HG03565 (cell line): Measurements from ENCODE around the gene TAX1BP3.
A peak's percentile ranks its signal among the peaks of the same experiment; 100 is the strongest.
"Not testable (repeated sequence)": the region's sequence is repeated elsewhere in the genome, so short reads cannot be mapped to it uniquely, and the experiment has no call there.

Experiments
- ATAC-seq: cut with Tn5 transposase; IDR thresholded peaks from one replicate; pipeline ENCODE4 v1.9.1; 2021; ENCODE audit warnings: mild to moderate bottlenecking, moderate library complexity; ENCODE audit not compliant: unreplicated experiment

TAX1BP3 gene, protein sequence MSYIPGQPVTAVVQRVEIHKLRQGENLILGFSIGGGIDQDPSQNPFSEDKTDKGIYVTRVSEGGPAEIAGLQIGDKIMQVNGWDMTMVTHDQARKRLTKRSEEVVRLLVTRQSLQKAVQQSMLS

DNA sequence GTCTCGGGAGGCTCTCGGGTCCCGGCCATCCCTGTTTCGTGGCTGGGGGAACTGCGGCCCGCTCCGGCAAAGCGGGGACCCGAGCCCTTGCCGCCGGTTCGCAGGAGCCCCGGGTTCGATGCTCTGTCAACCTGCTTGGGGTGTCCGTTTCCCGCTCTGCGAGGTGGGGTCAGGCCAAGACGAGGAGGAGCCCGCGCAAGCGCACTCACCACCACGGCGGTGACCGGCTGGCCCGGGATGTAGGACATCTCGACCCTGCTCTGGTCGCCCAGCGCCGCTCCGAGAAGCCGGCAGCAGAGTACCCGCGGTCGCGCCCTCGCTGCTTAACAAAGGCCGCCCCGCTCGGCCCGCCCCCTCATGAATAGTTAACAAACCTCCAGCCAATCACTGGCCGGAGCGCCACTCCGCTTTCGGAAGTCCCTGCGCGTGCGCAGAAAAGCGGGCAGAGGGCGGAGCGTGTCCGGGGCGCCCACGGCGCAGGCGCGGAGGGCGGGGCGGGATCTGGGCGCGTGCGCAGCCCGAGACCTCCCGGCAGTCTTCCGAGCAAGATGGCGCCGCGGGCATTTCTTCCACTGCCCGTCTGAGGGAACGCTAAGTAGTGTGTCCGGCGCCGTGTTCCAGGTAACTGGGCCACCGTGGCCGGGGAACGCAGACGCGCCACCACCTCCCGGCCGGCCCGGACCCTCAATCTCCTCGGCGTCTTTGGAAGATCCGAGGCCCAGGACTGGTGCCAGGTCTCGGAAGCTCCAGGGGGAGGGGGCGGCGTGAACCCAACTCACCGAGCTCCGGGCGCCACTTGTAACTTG lies at the start of gene TAX1BP3, which contains the start of gene EMC6:
Gene TAX1BP3 (minus strand): TSS at position 300 of the 806 bp plus-strand sequence. CDS start 52 bp downstream, at position 248.
Gene EMC6 (plus strand): TSS at position 534 of the 806 bp plus-strand sequence. CDS start 335 bp downstream, outside the sequence.
- peak; percentile 82 for ATAC-seq

DNA sequence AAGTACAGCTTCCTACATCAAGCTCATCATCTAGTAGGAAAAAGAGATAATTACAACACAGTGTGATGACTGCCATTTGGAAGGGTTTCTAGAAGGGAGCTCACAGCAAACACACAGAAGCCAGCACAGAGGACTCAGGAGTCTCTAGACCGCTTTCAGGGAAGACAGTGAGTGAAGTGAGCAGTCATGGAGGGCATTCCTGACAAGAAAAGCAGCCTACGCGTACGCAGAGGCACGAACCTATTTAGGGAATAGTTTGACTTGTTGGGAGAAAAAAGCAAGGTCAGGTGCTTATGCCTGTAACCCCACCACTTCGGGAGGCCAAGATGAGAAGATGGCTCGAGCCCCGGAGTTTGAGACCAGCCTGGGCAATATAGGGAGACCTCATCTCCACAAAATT lies 46.9 kb upstream of the TAX1BP3 start:
- no peak for ATAC-seq

DNA sequence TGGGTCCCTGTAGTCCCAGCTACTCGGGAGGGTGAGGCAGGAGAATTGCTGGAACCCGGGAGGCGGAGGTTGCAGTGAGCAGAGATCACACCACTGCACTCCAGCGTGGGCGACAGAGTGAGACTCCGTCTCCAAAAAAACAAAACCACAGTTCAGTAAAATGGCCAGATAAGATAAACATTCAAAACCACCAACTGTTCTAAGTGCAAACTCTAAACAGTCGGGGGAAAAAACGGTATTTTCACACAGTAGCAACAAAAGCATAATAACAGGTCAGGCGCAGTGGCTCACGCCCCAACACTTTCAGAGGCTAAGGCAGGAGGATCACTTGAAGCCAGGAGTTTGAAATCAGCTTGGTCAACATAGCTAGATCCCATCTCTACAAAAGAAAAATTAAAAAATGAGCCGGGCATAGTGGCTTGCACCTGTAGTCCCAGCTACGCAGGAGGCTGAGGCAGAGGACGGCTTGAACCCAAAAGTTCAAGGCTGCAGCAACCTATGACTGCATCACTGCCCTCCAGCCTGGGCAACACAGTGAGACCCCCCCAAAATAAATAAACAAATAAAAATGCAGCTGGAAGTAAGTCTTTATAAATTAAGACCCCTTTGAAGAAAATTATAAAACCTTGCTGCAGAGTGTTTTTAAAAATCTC lies 44.6 kb upstream of the TAX1BP3 start:
- no peak for ATAC-seq

DNA sequence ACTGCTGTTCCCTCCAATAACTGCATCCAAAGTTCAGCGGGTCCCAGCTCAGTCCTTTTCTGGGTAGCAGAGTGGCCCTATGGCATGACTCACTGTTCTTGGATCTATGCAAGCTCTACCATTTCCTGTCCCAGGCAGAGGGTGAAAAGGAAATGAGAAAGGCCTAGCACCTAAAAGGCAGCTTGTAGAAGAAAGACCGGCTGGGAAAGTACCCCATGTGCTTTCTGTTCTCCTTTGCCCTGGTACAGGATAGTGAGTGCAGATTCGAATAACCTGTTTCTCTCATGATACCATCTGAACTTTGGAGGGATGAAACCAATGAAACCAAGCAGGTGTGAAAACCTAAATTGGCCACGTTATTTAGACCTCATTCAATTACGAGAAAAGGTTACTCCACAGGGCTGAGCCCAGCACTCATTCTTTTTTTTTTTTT lies 42.6 kb upstream of the TAX1BP3 start:
- peak; percentile 94 for ATAC-seq

DNA sequence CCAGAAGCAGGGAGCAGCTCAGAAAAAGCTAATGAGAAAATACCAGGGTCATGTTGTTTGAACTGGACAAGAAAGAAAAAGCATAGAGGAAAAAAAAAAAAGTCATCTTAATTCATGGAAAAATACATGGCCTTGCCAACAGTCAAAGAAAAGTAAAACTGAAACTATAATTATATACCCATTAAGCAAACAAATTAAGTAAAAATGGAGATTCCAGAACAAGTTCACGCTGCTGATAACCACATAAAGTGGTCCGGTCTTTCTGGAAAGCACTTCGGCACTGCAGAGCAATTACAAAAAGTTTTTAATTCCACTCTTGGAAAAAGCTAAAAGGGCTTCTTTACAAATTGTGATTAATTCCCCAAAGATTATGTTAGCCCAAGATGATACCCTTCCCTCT lies 40.0 kb upstream of the TAX1BP3 start:
- no peak for ATAC-seq

DNA sequence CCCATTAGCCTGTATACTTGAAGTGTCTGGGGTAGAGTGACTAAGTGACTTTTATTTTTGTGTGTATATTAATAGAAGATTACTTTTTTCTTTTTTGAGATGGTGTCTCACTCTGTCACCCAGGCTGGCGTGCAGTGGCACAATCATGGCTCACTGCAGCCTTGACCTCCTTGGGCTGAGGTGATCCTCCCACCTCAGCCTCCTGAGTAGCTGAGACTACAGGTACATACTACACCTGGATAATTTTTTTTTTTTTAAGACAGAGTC lies 37.3 kb upstream of the TAX1BP3 start:
- ATAC-seq = not testable (repeated sequence)

DNA sequence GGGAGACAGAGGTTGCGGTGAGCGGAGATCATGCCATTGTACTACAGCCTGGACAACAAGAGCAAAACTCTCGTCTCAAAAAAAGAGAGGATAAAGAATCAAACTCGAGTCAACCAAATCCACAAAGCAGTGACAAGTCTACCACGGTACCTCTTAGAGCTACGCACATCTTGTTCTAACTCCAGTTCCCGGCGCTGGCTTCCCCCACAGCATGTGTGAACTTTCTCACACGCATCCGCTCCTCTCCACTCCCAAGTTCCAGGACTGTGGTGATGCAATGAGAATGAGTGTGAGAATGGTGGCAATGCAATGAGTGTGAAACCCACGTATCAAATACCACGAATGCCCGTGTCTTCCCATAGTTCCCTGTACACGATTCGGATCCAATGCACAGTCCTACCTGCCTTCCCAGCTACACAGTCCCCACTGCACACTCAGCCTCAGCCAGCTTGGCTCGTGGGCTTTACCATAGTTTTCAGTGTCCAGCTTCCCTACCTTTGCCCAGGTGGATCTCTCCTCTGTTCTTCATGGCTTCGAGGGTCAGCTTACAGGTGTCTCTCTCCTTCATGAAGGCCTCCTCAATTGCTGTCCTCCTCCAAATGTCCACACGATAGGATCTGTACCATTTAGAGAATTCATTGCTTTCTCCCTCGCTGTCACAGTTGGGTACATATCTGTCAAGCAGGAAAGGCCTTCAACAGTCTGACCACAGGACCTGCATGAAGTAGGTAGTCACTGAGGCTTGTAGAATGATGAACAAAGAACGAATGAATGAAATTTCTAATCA lies 36.7 kb upstream of the TAX1BP3 start:
- no peak for ATAC-seq

DNA sequence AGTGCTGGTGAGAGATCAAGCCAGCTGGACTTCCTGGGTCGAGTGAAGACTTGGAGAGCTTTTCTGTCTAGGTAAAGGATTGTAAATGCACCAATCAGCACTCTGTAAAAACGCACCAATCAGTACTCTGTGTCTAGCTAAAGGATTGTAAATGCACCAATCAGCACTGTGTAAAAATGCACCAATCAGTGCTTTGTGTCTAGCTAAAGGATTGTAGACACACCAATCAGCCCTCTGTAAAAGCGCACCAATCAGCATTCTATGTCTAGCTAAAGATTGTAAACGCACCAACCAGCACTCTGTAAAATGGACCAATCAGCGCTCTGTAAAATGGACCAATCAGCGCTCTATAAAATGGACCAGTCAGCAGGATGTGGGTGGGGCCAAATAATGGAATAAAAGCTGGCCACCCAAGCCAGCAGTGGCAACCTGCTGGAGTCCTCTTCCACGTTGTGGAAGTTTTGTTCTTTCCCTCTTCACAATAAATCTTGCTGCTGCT lies 33.7 kb upstream of the TAX1BP3 start:
- not testable (repeated sequence) for ATAC-seq

DNA sequence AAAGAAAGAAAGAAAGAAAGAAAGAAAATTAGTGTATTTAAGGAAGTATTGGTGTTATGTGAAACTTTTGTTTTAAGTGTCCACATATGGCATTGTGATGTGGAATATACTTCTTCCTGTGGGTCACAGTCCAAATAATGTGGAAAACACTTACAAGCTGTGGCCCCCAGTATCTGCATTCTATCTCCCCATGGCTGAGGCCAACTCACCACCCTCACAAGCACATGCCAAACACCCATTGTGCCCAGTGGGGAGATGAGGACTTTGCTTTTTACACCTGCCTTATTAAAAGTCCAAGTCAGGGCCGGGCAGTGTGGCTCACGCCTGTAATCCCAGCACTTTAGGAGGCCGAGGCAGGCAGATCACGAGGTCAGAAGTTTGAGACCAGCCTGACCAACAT lies 31.6 kb upstream of the TAX1BP3 start:
- ATAC-seq = no peak

DNA sequence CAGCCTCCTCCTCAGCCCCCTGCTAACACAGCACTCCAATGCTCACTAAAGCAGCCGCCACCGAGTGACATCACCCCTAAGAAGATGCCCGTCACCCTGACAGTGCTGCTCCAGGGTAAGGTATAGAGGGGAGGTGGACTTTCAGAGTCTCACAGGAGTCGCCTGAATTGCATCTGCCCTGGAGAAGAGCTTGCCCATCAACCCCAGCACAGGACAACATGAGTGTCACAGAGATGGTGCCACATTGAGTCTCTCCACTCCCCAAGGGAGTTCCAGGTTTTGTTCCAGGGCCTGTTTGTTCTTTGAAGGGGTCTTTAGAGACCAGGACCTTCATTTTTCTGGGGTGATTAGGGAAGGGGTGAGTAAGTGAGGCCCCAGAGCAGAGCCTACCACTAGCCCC lies 29.8 kb upstream of the TAX1BP3 start:
- ATAC-seq = no peak

DNA sequence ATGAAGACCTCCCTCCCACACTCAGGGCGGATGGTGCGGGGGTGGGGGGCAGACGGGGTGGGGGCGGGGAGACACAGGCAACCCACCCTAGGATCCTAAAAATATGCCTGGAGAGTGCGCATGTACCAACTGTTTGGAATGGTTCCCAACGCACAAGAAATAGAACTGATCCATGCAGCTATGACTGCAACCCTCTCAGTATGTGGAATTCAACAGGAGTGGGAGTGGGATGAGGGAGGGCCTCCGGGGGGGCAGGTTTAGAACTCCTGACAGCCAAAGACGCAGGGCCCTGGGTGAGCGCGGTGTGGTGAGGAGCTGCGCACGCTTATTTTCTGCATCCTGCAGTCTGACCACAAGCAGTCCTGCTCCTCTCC lies 28.7 kb upstream of the TAX1BP3 start:
- no peak for ATAC-seq

DNA sequence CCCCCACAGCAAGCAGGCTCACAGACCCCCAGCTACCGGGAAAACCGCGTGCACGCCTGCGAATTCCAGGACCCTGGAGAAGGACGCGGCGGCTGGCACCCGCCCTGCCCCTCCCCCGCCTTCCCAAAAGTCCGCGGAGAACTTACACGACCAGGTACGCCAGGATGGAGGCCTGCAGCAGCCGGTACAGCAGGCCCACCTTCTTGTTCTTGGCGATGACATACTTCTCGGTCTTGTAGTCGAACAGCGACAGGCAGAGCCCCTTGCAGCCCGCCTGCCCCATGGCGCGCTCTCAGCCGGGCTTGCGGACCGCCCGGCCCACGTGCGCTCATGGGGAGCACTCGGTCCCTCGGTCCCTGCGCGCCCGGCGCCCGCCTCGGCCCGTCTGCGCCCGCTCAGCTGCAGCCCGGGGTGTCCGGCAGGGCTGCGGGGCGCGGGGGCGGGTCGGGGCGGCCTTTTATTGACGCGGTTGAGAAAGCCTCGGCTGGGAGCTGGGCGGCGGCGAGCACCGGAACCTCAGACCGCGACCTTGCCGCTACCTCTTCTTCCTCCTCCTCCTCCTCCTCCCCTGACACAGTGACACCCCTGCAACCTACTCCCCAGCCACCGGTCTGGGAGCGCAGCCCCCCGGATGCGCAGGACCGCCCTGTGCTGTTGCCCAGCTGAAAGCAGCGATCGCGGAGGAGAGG lies 27.5 kb upstream of the TAX1BP3 start, which contains the start of gene P2RX5:
Gene P2RX5 (minus strand): TSS at position 433 of the 689 bp plus-strand sequence. CDS start 150 bp downstream, at position 283.
- no peak for ATAC-seq

DNA sequence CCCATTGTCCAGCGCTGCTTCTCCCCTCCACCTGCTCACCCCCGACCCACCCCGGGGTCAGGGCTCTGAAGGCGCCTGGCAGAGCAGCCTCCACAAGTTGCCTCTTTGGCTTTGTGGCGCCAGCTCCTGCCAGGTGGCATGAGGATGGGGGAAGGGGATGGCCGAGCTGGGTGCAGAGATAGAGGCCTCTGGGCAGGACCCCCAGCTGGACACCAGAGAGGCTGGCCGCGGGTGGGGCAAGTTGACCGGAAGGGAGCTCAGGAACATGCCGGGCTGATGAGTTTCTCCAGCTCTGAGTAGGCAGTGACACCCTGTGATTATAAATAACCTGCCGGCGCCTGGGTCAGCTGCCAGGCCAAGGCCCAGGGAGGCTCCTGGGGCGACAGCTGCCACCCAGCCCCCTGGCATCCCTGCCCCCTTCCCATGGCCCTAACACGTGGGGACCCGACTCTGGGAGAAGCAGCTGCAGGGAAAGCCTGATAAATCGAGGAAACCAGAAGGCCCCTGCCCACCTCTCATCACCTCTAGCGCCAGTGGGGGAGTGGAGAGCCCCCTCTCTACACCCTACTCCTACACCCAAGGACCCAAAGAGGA lies 26.8 kb upstream of the TAX1BP3 start:
- no peak for ATAC-seq

DNA sequence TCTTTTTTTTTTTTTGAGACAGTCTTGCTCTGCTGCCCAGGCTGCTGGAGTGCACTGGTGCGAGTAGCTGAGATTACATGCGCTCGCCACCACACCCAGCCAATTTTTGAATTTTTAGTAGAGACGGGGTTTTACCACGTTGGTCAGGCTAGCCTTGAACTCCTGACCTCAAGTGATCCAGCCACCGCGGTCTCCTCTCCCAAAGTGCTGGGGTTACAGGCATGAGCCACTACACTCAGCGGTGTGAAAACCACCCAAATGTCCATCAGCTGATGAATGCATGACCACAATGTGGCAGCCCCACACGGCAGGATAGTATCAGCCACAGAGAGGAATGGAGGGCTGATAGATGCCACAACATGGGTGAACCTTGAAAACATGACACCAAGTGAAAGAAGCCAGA lies 25.5 kb upstream of the TAX1BP3 start:
- peak; percentile 54 for ATAC-seq

DNA sequence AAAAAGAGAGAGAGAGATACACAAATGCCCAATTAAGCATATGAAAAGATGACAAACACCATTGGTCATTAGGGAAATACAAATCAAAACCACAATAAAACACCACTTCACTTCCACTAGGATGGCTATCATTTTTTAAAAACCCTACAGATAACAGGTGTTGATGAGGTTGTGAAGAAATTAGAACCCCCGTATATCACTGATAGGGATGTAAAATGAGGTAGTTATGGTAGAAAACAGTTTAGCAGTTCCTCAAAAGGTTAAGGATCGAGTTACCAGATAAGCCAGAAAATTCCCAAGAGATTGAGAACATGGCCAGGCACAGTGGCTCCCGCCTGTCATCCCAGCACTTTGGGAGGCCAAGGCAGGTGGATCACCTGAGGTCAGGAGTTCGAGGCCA lies 24.8 kb upstream of the TAX1BP3 start:
- ATAC-seq = no peak

DNA sequence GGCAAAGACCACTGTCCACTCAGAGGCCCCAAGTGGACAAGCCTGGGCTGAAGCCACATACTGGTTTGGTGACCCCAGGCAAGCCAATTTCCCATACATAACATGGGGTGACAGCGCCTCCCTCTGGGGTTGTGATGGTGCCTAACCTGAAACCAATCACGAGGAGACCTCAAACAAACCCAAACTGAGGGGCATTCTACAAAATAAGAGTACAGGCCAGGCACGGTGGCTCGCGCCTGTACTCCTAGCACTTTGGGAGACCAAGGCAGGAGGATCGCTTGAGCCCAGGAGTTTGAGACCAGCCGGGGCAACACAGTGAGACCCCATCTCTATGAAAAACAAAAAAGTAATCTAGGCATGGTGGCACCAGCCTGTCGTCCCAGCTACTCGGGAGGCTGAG lies 24.0 kb upstream of the TAX1BP3 start:
- ATAC-seq = no peak

DNA sequence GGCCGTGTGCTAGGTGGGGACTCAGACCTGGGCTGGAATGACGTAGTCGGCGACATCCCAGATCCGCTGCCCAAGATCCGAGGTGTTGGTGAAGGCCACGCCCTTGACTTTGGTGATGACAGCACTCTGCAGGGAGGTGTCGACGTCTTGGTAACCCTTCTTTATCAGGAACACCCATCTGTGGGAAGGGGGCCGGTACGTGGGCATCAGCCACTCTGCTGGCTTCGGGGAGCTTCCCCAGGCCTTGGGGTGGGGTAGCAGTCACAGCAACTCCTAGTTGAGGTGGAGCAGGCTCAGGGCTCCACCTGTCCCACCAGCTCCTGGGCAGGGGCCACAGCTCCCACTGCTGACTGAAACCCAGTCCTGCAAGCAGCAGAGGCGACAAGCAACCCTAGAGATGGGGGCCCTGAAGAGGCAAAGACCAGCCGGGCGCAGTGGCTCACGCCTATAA lies 23.3 kb upstream of the TAX1BP3 start:
- ATAC-seq = no peak

DNA sequence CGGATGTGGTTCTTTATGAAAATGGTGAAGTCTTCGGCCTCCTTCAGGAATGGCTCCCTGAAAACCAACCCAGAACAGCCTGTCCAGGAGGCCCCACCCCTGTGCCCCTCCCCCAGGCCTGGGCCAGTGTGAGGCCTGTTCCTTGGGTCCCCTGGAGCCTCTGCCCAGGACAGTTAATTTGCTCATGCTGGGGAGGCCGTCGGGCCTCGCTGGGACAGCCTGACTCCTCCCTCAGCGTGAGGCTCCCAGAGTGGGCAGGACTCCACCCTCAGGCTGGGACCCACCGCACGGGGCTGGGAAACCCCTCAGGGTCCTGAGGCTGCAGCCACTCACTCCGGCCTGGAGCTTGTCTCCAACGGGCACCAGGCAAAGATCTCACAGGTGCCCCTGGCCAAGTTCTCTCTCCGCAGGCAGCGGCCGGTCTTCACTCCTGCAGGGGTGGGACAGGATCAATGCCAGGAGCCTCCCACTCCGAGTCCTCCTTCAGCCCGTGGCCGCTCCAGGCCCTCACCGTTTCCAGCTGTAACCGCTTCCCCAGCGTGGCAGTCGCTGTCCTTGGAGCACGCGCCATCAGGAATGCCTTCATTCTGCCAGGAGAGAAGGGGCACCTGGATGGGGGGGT lies 21.8 kb upstream of the TAX1BP3 start:
- no peak for ATAC-seq

DNA sequence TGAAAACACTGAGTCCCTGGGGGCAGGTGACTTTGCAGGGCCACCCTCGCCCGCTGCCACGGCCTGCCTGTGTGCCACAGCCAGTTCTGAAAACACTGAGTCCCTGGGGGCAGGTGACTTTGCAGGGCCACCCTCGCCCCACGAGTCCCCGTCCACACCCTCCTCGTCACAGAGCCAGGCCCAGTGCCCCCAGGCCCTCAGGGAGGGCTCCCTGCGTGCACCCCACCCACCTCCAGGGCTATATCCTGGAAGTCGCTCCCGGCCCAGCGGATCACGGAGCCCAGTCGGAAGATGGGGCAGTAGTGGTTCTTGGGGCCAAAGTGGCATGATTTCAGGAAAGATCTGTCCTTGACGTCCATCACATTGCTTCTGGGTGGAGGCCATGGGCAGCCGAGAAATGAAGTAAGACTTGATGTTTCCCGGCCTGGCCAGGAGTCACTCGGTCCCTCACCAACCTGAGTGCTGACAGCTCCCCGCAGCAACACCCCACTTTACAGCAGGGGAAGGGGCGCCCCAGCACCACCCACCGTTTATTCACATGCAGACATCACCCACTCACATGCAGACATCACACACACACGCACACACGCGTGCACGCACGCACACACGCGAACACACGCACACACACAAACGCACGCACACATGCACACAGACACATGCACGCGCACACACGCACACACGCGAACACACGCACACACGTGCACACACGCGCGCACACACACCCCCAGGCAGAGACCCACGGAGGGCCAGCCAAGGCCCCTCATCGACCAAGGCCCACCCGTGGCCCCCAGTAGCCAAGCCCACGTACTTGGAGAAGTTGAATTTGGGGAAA lies 21.1 kb upstream of the TAX1BP3 start:
- no peak for ATAC-seq
